GM12892 (cell line): ENCODE results near the gene NFKBIA.

Experiments
- POLR2A ChIP-seq: IDR thresholded peaks from 2 replicates; pipeline ENCODE4 v1.6.1; 2011; ENCODE audit warnings: low read depth, low read length, control low read depth
- POLR2AphosphoS5 ChIP-seq: IDR thresholded peaks from 2 replicates; pipeline ENCODE4 v1.6.1; 2011; ENCODE audit warnings: low read depth, low read length, control low read depth
- TAF1 ChIP-seq: IDR thresholded peaks from 2 replicates; pipeline ENCODE4 v1.6.1; 2011; ENCODE audit warnings: low read depth, mild to moderate bottlenecking, control low read depth, low read length, borderline replicate concordance

- TF ChIP-seq POLR2A (no peak; the same call in 1 of the 2 replicates), POLR2AphosphoS5 (peak; percentile 78), TAF1 (no peak)
Observed at GRCh38 chr14:35403114-35403602, 1.4 kb downstream of the NFKBIA start.
